Measurements from ENCODE around the gene LRMDA.
A peak's percentile ranks its signal among the peaks of the same experiment; 100 is the strongest.

The LRMDA gene

GRCh38 chr10:76179806-76180205, 748.4 kb downstream of the LRMDA start:
- no peak overlapping the region for H3K27ac Mint-ChIP-seq

GRCh38 chr10:76184647-76185046, 753.2 kb downstream of the LRMDA start:
- Mint-ChIP-seq H3K4me1 (peaks cover 18% of the 10 kb centered on the region), H3K27me3 (ENCODE audit: low read depth) (peaks cover 11% of the 10 kb centered on the region), H3K9me3 (no peaks in the 10 kb centered on the region), H3K27ac (no peak overlapping the region), H3K4me3 (no peak overlapping the region), H3K36me3 (ENCODE audit: low read depth) (no peaks in the 10 kb centered on the region)
- TF ChIP-seq CTCF (IDR thresholded peaks at IDR 0.05; ENCODE audit: unreplicated experiment in 3 of 3), result no peak

More at GRCh38 chr10:76179806-76180205, 748.4 kb downstream of the LRMDA start:
- Mint-ChIP-seq H3K27me3 (ENCODE audit: low read depth) (peaks cover 14% of the 10 kb centered on the region), H3K4me1 (peaks cover 17% of the 10 kb centered on the region), H3K9me3 (no peaks in the 10 kb centered on the region), H3K36me3 (ENCODE audit: low read depth) (no peaks in the 10 kb centered on the region), H3K4me3 (no peak overlapping the region)
- TF ChIP-seq CTCF (IDR thresholded peaks at IDR 0.05; ENCODE audit: unreplicated experiment in 3 of 3), result no peak

GRCh38 chr10:76185471-76186301, 754.3 kb downstream of the LRMDA start:
- H3K27ac Mint-ChIP-seq, result peak overlapping the region; percentile 26 to 88 (median 54)
- peaks cover 11% of the 10 kb centered on the region for H3K27me3 Mint-ChIP-seq (ENCODE audit: low read depth)
- no peak overlapping the region for H3K4me3 Mint-ChIP-seq
- H3K9me3 Mint-ChIP-seq, result no peaks in the 10 kb centered on the region
- H3K4me1 Mint-ChIP-seq, result peaks cover 24% of the 10 kb centered on the region
- TF ChIP-seq CTCF (IDR thresholded peaks at IDR 0.05; ENCODE audit: unreplicated experiment in 3 of 3), result no peak
- H3K36me3 Mint-ChIP-seq (ENCODE audit: low read depth), result no peaks in the 10 kb centered on the region

- Mint-ChIP-seq H3K36me3 (ENCODE audit: low read depth) (no peaks in the 10 kb centered on the region), H3K4me1 (peaks cover 48% of the 10 kb centered on the region), H3K9me3 (no peaks in the 10 kb centered on the region), H3K27ac (peak overlapping the region in 1 of 3 experiments; percentile 29), H3K27me3 (ENCODE audit: low read depth) (peaks cover 4% of the 10 kb centered on the region), H3K4me3 (no peak overlapping the region)
- TF ChIP-seq CTCF (IDR thresholded peaks at IDR 0.05; ENCODE audit: unreplicated experiment in 3 of 3), result no peak
Measured at GRCh38 chr10:76188216-76188615, 756.8 kb downstream of the LRMDA start.

GRCh38 chr10:76190634-76191270, 759.3 kb downstream of the LRMDA start:
- Mint-ChIP-seq H3K36me3 (ENCODE audit: low read depth) (no peaks in the 10 kb centered on the region), H3K27ac (peak overlapping the region; percentile 34 to 86 (median 86)), H3K4me1 (peaks cover 63% of the 10 kb centered on the region), H3K27me3 (ENCODE audit: low read depth) (peaks cover 4% of the 10 kb centered on the region), H3K4me3 (no peak overlapping the region), H3K9me3 (no peaks in the 10 kb centered on the region)
- no peak for TF ChIP-seq CTCF (IDR thresholded peaks at IDR 0.05; ENCODE audit: unreplicated experiment in 3 of 3)
